Measurements from ENCODE around the gene STX11.

DNA sequence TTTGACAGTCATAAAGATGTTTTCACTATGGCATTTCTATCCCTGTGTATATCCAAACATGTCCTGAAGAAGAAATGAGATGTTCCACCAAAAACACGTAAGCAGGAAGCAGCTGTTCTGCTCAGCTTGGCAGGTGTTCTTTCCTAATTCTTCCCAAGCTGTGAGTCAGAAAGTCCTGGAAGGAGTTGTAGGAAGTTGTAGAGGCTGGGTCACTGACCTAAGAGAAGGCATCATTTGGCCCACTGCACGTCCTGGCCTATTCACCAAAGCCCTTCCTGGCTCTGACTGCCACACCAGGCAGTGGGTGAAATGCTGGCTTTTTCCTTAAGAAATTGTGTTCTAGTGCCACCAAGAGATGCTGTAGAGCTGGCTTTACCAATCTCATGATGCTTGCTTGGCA, 40.3 kb downstream of the STX11 start:
- TF ChIP-seq, protein P1, sequence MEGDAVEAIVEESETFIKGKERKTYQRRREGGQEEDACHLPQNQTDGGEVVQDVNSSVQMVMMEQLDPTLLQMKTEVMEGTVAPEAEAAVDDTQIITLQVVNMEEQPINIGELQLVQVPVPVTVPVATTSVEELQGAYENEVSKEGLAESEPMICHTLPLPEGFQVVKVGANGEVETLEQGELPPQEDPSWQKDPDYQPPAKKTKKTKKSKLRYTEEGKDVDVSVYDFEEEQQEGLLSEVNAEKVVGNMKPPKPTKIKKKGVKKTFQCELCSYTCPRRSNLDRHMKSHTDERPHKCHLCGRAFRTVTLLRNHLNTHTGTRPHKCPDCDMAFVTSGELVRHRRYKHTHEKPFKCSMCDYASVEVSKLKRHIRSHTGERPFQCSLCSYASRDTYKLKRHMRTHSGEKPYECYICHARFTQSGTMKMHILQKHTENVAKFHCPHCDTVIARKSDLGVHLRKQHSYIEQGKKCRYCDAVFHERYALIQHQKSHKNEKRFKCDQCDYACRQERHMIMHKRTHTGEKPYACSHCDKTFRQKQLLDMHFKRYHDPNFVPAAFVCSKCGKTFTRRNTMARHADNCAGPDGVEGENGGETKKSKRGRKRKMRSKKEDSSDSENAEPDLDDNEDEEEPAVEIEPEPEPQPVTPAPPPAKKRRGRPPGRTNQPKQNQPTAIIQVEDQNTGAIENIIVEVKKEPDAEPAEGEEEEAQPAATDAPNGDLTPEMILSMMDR (IDR thresholded peaks at IDR 0.05) = no peak
- TF ChIP-seq POLR2A (IDR thresholded peaks at IDR 0.05) (no peak), POLR2AphosphoS5 (IDR thresholded peaks at IDR 0.05) (peak; percentile 80)

Measured in gastroesophageal sphincter (tissue), 3 donors.